Stimulated activated CD8-positive, alpha-beta memory T cell treated with anti-CD3 and anti-CD28 coated beads, Interleukin-4, amount 100 ng/mL, for 24 hours (primary cell): ENCODE measurements around the gene UBE2L3.
"Not testable (repeated sequence)": the region's sequence is repeated elsewhere in the genome, so short reads cannot be mapped to it uniquely, and the experiment has no call there.

Experiments used
- DNase-seq: peaks from one replicate; pipeline ENCODE4 v3.0.0-alpha.2; 2020; ENCODE audit warnings: low read depth

Gene UBE2L3

DNA sequence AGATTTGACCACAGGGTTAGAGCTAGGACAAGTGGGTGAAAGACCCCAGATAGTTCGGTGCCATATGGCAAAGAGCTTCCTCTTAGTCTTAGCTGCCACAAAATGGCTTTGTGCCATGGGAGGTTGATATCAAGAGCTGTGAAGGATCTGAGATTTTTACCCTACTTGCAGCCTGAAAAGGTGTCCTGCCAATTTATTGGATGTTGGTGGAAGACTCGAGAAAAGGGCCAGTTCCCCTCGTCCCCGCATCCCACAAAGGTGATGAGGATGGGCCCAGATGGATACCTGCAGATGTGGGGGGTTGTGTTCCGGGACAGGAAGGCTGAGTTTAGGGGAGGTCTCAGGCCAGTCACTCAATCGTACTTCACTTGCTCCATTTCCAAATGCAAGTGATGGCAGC, 35.1 kb downstream of the UBE2L3 start:
- DNase-seq, result no peak

DNA sequence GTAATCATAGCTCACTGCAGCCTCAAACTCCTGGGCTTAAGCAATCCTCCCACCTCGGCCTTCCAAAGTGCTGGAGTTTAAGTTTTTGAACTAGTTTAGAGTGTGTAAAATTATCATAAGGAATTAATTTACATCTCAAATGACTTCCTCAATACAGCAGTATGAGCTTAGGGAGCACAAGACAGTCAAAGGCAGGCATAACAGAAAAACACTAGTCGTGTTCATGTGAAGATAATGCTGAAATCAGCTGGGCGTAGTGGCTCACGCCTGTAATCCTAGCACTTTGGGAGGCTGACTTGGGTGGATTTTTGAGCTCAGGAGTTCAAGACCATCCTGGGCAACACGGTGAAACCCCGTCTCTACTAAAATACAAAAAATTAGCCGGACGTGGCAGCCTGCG, 36.5 kb downstream of the UBE2L3 start:
- DNase-seq, result no peak

DNA sequence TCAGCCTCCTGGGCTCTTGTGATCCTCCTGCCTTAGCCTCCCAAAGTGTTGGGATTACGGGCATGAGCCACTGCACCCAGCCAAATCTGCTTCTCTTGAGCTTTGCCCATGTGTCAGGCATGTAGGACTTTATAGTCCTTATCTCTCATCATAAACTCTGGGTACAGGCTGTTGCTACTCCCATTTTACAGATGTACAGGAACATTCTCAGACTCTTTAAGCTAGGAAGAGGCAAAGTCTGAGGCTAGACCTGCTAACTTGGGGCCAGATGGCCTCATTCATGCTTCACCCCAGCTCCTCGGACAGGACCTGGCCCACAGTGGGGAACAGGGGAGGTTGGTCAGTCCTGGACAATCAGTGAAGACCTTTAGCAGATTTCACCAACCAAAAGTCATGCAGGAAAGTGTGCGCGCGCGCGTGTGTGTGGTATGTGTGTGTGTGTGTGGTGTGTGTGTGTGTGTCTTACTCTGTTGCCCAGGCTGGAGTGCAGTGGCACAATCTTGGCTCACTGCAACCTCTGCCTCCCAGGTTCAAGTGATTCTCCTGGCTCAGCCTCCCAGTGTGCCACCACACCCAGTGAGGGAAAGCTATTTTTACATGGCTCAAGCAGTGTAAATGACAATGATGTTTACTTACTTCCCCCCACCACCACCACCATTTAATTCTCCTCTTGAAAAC, 38.5 kb downstream of the UBE2L3 start:
- DNase-seq, result no peak

DNA sequence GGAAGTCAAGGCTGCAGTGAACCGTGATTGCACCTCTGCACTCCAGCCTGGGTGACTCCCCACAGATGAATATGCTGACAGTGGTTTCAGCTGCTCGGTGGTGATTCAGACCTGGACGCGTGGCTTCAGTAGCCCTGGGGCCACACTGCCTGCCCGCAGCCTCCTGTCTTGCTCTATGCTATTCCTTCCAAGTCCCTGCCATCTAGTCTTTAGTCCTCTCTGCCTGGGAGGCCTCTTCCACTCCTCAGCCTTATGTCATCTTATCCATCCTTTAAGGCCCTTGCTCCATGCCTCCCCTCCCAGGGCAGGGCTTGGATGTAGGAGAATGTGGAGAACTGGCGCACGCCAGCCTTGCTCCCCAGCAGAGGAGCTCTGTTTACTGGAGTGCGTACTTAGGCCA, 39.3 kb downstream of the UBE2L3 start:
- DNase-seq, result no peak

DNA sequence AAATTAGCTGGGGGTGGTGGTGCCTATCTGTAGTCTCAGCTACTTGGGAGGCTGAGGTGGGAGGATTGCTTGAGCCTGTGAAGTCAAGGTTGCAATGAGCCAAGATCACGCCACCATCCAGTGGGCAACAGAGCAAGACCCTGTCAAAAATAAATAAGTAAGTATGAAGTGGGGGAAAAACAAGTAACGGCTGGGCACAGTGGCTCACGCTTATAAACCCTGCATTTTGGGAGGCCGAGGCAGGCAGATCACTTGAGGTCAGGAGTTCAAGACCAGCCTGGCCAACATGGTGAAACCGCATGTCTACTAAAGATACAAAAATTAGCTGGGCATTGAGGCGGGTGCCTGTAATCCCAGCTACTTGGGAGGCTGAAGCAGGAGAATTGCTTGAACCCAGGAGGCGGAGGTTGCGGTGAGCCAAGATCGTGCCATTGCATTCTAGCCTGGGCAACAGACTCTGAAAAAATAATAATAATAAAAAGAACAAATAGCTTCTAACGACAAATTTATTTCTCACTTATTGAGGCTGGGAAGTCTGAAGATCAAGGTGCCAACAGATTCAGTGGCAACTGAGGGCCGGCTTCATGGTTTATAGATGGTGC, 42.1 kb downstream of the UBE2L3 start:
- not testable (repeated sequence) for DNase-seq

DNA sequence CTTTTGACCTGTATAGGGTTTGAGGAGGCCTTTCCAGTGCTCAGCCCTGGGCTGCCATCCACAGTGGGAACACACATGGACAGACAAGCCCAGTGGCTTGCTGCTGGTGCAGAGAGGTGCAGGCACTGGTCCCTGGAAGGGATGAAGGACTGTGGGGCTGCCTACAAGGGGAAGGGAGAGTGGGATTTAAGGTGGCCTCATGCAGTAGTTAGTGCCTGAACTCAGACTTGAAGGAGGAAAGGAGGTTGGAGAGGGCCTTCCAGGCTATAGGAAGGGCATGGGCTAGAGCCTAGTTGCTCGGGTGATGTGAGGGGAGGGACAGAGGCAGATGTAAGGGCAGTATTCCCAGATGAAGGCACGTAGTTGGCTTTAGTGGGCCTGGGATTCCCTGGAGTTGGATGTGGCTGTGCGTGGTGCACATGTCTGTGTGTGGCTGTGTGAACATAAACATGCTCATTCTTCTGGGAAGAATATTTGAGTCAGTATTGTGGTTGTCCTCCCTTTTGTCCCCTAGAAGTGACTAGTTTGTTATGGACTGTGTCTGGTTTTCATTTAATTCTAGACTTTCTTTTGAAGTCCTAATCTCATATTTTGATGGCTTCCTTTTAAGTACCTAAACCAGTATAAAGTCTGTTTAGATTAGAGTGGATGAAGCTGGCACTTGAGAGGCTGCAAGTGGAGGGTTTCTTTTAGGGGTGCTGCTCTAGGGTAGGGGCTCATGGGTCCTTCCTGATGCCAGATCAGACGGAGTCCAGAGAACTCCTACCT, 43.9 kb downstream of the UBE2L3 start:
- DNase-seq, result no peak

DNA sequence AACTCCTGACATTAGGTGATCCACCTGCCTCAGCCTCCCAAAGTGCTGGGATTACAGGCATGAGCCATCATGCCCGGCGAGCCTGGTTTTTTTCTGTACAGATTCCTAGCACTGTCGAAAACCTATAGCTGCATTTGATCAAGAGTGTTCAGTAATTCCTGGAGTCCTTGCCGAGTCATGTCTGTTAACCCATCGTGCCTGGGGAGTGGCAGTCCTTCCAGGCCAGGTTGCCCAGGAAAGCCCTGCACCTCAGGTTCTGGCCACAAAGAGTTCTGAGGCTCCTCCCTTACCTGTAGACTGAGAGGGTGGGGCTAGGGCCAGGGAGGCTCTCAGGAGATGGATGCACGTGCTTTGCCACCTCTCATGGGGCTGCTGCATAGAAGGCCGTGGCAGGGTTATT, 45.3 kb downstream of the UBE2L3 start:
- no peak for DNase-seq

DNA sequence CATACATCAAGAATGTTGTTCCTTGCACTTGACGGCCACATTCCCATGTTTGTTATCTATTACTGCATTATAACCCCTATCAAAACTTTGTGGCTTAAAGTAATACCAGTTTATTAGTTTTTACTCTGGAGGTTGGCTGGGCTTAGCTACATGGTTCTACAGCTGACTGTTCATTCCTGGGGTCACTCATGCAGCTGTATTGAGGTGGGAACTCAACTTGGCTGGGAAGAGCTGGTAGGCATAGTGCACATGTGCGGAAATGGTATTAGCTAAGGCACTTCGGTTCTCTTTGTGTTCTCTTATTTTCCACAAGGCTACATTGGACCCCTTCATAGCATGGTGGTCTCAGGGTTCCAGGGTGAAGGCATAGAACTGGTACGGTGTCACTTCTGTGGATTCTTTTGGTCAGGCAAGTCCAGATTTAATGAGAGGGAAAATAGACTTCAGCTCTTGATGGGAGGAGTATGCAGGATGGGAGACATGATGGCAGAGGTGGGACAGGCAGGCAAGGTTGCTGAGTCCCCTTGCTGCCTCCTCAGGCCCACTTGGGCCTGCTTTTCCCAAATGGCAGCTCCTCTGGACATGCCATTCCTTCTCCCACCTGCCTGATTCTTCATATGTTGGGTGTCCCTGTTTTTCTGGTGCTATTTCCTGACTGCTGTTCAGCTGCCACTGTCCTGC, 46.2 kb downstream of the UBE2L3 start:
- DNase-seq, result no peak

DNA sequence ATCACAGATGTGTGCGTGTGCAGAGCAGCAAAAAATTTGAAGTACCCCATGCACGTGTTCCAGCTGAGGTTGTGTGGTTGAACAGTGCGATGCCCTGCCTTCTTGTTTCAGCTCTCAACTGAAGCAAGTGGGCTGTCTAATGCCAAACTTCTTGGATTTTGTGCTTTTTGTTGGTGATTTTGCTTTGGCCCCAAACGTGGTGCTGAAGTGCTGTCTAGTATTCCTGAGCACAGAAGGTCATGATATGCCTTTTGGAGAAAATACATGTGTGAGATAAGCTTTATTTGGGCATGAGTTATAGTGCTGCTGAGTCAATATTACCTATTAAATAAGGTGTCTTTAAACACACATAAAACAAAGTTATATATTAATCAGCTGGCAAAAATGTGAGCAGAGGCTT, 48.2 kb downstream of the UBE2L3 start:
- DNase-seq, result no peak

DNA sequence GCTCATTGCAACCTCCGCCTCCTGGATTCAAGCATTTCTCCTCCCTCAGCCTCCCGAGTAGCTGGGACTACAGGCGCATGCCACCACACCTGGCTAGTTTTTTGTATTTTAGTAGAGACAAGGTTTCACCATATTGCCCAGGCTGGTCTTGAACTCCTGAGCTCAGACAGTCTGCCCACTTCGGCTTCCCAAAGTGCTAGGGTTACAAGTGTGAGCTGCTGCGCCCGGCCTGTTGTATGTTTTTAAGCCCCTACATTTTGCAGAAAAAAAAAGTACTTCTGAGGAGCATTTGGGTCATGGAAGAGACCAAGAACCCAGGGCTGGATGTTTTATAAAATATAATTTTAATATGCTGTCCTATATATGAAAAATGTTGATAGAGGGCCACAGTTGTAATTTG, 49.8 kb downstream of the UBE2L3 start:
- not testable (repeated sequence) for DNase-seq

DNA sequence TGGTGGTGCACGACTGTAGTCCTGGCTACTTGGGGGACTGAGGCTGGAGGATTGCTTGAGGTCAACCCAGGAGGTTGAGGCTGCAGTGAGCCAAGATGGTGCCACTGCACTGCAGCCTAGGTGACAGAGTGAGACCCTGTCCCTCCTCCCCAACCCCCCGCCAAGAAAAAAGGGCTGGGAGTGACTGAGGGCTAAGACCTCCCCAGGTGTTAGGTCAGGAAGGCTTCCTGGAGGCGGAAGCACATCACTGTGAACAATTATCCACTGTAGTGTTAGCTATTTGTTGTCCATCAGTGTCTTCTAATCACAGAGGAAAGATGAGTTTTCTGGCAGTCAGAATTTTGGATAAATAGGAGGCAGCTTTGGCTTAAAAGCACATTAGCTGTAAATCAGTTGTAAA, 53.5 kb downstream of the UBE2L3 start:
- DNase-seq, result no peak

DNA sequence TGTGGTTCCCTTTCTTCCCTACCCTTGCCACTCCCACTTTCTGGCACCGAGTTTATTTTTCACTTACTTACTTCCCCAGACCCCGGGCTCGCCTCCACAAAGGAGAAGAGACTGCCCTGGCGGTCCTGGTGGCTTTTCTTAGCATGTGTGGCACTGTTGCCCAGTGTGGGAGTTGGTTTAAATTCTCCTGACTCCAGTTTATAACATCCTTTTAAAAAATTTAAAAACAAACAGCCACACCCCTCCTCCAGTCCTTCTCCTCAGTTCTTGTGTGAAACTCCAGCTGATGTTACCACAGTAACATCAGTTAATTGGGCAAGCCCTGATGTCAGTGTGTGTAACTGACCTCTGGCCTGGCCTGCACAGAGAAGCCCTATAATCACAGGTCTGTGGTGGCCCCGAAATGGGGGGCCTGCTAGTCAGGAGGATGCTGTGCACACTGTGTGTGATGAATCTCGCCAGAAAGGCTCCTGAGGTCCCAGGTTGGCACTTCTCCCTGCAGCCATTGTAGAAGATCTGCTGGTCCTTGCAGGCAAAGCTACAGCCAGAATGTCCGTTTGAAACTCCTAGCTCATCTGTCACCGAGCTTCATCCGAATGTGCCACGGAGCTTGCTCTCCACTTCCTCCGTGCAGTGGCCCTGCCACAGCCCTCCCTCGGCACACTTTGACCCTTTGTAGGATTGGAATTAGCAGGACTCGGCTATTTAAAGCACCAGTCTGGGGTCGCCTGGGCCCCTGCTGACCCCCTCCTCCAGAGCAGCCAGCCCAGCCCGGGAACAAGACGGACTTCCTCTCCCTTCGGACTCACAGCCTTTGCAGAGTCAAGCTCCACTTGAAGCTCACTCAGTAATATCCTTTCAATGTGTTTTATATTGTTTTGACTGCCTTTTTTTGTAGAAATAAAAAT, 54.8 kb downstream of the UBE2L3 start:
- DNase-seq, result no peak

DNA sequence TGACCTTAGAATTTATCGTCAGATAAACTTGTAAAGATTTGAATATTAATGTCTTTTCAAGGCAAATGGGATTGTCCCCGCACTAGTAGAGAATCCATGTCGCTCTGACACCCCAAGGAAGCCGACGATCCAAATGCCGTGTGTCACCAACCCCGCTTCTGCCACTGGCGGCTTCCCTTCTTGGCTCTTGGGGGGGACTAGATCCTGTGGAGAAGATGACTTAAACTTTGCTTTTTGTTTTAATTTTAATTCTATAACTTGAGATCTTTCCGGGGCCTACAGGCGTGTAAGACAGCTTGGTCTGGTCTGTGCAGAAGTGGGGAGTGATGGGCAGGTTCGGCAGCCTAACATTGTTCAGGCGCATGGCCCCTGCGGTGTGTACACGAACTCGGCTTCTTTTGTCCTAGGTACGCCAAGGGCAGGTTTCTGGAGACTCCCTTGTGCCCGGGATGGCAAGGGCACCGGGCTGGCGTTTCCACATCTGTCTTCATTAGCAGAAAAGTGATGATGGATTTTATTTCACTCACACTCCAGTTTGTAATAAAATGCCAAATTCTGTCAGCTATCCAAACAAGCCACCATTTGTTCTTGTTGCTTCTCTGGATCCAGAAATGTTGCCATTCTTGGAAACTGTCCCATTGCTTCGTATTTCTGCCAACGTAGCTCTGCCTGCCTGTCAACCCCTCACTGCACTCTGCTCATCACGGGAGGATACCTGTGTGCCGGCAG, 55.6 kb downstream of the UBE2L3 start:
- no peak for DNase-seq

DNA sequence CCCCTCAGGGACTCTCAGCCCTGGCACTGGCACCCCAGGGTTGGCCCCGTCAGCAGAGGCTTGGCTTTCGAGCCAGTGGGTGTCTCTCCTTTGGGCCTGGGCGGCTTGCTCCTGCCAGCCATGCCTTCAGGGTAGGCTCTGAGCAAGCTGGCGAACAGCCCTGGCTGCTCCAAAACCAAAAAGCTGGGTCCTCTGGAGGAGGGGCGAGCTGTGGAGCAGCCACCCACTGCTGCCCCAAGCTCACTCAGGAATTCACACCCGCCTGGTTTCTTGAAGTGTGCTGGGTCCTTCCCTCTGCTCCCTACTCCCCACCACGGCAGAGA, 56.1 kb downstream of the UBE2L3 start:
- DNase-seq, result no peak

DNA sequence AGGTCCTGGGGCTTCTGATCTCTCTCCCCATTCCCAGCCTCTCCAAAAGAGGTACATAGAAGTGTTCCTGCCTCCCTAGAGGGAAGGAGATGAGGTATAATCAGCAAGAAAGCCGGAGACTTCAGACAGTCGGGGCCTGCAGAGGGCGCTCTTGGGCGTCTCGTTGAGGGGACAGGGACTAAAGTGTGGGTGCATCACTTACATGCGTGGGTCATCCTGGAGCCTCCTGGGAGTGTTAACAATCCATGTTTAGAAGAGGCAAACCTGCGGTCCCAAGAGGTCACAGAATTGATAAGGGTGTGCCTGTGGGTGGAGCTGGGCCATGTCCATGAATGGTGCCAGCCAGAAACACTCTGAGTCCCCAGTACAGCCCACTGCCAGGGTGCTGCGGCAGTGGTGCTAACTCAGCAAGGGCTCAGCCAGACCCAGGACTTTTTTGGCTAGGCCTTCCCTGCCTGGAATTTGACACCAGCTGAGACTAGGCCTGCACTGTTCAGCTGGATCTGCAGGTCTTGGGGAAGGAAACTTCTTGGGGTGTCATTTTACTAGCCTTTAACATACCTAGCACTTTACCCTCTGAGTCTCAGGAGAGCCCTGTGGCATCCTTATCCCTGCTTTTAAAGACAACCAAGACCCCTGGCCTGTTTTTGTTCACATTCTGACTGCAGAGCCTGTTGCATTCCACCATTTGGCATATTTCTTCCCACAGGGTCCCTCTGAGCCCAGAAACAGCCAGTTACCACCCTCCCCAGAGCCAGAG, 56.8 kb downstream of the UBE2L3 start:
- DNase-seq, result peak; percentile 36

DNA sequence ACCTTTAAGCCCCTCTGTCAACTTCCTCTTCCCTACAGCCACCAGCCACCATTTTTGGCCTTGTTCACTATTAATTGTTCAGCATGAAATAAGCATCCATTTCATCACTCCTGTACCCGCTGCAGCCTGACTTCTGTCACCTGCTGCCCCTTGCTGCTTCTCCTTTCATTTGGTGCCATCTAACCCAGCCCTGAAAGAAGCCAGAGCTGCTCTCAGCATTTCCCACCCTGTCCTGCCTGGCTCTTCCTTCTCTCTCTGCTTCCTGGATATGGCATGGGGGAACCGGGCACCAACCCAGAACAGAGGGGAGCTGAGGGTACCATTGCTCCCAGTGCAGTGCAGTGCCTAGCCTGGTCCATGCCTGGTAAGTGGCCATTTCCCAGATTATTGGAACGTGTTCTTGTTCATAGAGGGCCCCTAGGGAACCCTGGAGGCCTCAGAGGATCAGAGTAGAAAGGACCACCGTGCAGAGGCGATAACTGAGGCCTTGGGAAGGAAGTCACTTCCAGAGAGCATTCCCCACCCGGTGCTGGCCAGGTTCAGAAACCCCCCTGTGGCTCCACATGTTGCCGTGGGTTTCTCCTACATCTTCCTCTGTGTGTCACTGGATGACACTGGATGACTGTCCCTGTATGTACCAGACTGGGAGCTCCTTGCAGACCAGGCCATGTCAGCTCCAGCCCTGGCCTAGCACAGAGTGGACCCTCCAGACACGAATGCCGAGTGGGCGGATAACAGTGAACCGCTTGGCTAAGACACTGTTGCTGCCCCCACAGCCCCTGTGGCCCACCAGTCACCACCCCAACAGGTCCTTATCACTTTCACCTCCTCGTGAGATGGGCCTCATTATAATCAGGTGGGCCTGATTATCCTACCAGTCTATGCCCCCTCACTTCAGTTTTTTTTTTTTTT, 57.6 kb downstream of the UBE2L3 start:
- DNase-seq, result no peak

DNA sequence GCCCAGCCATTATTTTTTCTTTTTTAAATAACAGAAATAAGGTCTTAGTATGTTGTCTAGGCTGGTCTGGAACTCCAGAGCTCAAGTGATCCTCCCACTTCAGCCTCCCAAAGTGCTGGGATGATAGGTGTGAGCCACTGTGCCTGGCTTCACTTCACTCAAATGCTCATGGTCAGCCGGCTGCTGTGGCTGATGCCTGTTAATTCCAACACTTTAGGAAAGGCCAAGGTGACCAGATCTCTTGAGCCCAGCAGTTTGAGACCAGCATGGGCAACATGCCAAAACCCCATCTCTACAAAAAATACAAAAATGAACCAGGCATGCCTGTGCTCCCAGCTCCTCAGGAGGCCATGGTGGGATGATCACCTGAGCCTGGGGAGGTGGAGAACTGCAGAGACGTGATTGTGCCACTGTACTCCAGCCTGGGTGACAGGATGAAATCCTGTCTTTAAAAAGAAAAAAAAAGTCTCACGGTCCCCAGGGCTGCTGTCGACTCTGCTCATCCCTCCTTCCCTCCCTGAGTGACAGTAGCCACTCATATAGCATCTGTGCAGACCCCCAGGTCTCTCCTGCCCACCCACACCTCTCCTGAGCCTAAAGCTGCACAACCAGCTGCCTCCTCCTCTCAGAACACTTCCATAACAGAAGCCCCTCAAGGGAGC, 58.7 kb downstream of the UBE2L3 start:
- no peak for DNase-seq

DNA sequence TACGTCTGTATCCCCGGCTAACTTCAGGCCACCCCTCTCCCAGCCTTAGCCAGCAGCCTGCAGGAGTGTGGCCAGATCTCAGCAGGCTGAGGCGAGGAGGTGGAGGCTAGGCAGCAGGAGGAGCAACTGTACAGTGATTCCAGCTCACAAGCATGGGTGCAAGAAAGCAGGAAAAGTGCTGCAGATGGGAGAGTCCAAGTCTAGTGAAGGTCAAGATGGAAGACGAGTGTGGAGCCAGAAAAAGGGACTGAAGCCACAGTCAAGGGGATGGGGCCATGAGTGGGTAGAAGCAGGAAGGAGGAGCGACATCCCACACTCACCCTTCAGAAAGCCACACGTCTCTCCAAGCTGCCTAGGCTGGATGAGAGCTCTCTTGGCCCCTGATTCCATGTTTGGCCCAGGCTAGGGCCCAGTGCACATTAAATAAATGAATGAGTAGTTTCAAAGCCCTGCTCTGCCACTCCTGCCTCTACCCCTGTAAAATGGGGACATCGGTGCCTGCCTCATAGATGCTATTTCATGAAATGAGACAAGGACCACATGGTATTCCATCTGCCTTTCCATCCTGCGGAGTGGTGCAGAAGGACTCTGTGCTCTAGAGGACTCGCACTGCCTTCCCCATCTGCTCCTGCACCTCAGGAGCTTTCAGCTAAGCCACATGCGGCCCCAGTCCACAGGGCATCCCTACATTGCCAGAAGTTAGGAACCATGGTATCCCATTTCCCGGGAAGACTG, 59.4 kb downstream of the UBE2L3 start:
- DNase-seq, result no peak
